Measurements from ENCODE around the gene CENPP.
A peak's percentile ranks its signal among the peaks of the same experiment; 100 is the strongest.

Gene CENPP

DNA sequence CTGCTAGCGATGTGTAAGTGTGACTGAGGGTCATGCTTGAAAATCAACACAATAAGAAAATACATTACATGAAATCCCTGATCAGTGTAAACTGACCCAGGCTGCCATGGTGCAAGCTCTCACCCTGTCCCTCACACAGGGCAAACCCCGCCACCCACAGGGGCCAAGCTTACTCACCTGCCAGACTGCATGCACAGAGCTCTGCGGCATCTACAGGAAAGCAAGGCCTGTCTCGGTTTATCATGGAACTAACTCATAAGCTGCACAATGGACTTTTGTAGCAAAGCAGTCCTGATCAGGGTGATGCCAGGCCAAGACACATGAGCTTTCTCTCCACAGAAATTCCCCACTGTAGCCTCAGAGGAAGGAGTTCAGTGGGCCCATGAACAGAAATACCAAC lies 334.5 kb downstream of the CENPP start:
- DNase-seq: no peak

DNA sequence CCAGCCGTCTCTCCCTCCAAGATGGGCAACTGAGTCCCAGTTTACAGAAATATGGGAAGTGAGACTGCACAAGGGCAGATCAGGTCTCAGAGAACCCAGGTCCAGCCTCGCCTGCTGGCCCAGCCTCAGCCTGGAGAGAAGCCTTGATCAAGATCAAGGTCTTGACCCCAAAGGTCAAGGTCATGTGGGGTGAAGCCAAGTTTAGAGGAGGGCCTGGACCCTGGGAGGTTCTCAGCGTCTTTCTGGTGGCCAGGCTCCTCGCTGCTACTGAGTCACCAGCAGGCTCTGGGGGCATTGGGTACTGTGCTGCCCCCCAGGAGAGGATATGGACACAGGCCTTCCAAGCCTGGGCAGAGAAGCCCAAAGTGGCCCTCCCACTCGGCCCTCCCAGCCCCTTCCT lies 335.4 kb downstream of the CENPP start:
- ATAC-seq (no peak), DNase-seq (no peak)

More for the DNA sequence above, 334.5 kb downstream of the CENPP start:
- no peak for ATAC-seq

DNA sequence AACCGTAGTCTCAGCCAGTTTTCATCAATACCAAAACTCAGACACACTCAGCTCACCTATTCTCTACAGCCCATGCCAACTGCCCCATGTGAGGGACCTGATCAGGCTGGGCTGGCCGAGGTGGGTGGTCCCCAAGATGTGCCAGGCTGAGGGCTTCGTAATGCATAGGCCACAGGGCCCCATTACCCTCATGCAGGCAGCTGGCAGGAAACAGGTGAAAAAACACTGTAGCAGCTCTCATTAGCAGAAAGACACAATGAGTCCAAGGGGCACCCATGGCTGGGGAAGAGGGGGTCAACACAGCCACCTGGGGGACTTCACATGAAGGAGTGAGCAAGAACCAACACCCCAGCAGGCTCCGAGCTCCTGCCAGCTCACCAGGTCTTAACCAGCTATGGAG lies 336.0 kb downstream of the CENPP start:
- no peak for DNase-seq
- no peak for ATAC-seq

DNA sequence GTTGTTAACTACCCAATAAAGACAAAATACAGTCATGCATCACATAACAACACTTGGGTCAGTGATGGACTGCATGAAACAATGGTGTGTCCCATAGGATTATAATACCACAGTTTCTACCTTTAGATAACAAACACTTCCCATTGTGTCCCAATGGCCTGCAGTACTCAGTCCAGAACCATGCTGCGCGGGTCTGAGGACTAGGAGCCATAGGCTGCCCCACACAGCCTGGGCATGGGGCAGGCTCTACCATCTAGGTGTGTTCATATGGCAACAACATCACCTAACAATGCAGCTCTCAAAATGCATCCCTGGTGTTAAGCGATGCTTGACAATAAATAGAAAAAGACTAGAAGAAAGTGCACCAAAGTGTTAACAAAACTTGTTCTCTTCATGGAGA lies 337.4 kb downstream of the CENPP start:
- ATAC-seq: no peak
- DNase-seq: no peak

DNA sequence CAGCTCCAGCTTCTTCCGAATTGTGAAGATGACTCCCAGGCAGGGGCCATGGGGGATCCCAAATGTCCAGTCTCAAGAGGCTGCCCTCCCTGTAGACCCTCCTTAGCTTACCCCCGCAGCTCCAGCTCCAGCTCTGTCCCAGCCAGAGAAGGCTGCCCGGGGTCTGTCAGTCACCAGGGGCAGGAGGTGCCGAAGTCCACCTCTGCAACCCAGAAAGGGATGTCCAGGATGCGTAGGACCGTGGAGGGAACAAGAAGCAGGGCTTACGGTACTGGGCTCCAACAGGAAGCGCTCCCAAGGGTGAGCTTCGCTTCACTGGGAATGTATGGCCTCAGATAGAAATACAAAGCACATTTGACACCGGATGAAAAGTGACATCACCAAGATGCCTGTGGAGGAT lies 338.2 kb downstream of the CENPP start:
- no peak for DNase-seq
- ATAC-seq: no peak

DNA sequence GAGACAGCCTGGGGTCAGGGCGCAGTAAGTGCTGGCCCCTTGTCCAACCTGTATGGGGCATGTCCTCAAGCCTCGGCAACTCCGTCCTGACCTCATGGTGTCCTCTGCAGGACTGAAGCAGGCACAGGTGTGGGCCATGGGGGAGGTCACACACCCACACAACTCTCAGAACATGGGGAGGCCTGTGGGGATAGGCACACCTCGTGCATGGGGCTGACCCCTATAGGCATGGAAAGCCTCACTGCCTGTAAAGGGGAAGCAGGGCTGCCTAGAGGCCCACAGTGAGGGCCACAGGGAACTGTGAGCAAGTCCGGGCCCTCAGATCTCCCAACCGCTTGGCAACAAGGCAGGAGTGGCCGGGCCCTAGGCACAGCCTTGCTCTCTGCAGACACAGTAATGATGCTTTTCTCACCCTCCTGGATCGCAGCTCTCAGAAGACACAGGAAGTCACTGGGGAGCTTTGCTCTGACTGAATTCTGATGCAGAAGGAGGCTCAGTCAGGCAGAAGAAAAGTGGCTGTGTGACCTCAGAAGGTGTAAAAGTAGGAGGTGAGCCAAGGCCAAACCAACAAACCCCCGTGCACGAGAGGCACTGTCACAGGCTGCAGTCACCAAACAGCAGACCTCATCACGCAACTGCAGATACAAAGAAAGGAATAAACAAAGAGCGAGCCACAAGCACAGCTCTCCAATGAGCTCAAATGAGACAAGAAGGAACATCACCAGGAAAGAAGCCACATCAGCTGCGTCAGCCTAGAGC lies 338.8 kb downstream of the CENPP start:
- DNase-seq (no peak), ATAC-seq (peak; percentile 42)

DNA sequence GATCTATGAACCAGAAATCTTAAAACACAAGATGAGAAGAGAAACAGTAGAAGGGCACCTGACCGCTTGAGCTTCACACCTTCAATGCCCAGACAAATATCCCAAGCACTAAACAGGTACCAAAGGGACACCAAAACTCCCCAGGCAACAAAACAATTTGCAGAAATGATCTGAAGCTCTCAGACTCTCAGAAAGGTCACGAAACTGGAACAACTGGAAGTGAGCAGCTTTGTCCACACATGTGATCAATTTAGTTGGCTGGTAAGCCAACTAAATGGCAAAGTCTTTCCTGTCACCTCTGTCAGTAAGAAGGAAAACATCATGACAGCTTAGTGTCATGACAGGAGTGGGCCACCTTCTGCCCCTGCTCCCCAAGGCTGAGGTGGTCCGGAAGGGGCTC lies 340.1 kb downstream of the CENPP start:
- DNase-seq (no peak), ATAC-seq (no peak)

DNA sequence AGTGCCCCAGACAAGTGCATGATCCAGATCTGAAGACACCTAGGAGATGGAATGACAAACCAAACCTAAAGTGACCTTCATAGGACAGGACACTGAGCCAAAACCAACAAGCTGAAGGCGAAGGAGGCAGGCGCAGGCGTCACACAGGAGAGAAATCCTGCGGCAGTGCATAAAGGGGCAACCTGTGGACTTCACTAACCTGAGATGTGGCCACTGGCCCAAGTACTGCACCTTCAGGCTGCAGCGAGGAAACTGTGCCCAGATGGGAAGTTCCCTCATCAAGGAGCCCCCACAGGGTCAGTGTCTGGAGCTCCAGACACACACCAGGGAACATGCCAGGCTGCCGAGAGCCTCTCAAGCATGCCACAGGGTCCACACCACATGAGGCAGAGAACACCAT lies 340.5 kb downstream of the CENPP start:
- DNase-seq: no peak

DNA sequence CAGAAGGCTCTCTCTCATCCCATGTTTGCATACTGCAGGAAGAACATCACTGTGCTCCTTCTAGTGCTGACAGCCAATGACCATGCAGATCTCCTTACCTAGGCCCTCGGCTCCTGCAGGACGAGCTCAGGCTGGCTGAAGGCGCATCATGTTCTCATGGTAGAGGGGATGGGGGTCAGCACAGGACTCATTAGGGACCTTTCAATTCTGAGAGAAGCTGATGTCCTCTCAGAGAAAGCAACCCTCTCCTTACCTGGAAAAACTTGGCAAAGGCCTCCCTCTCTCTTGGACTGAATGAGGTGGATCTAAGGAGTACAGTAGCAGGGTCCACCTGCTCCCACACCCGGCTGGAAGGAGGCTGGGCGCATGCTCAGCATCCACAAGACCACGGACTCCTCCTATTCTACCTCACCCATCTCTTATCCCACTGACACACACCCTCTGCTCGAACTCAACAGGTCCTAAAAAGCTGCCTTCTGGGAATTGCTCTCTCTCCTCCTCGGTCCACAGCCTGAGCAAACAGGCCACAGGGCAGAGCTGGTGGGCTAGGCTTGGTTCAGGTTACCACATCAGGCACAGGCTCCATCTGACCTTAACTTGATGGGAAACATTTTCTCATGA lies 341.3 kb downstream of the CENPP start:
- ATAC-seq: no peak
- DNase-seq: no peak

More for the DNA sequence above, 340.5 kb downstream of the CENPP start:
- ATAC-seq: no peak

DNA sequence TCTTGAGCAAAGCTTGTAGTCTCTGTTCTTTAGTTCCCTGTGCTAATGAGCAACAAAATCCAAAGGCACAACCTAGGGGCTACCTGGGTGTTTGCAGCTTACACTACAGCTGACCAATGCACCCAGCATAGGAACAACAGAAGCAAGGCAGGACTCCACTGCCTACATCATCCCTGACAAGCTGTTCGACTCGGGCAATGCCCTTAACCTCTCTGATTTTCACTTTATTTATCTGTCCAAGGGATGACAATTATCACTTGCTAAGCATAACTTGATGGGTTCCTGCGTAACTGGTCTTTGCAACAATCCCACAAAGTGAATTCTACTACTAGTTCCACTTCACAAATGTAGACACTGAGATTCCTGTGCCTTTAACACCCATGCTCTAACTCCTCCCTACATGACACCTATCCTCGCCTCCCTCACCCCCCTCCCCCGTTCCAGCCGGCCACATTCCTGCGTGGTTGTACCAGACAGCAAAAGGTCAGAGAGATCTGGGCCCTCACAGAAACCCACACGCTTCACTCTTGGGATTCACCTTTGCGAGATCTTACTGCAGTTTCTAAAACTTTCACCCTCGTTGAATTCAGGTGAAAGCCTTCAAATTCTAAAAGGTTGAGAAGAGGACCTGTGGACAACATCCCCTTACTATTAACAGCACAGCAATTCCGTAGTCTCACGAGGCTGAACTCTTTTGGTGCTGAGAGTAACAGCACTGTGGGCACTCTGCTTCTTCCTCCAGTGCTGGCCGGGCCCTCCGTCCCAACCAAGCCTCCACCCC lies 343.2 kb downstream of the CENPP start:
- DNase-seq (peak; percentile 71), ATAC-seq (no peak)

DNA sequence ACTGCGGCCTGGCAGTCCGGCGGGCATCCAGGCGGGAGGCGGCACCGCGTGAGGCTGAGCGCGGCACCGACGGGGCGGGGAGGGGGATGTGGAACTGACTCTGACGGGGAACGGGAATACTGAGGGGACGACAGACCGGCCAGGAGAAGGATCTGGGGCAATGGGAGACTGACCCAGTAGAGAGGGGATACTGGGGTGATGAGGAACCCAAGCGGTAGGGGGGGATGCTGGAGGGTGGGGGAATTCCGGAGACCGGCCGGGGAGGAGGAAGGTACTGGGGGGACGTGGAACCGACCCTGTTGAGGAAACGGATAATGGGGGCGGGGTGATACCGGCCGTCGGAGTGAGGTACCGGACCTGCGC lies 343.8 kb downstream of the CENPP start:
- peak; percentile 10 for ATAC-seq
- DNase-seq: peak; percentile 48
